HG03342 (cell line): ENCODE data around the gene BBS9.
"Not testable (repeated sequence)": the region's sequence is repeated elsewhere in the genome, so short reads cannot be mapped to it uniquely, and the experiment has no call there.

Experiments
- ATAC-seq: cut with Tn5 transposase; IDR thresholded peaks from one replicate; pipeline ENCODE4 v1.9.1; 2021; ENCODE audit warnings: mild to moderate bottlenecking, moderate library complexity; ENCODE audit not compliant: unreplicated experiment

Gene BBS9

GRCh38 chr7:33271839-33272371, 142.5 kb downstream of the BBS9 start:
- ATAC-seq: not testable (repeated sequence)

GRCh38 chr7:33273356-33273755, 144.0 kb downstream of the BBS9 start:
- no peak for ATAC-seq

- ATAC-seq: no peak
Measured at GRCh38 chr7:33276325-33276724, 147.0 kb downstream of the BBS9 start.

GRCh38 chr7:33276729-33277128, 147.4 kb downstream of the BBS9 start:
- no peak for ATAC-seq

GRCh38 chr7:33278095-33278494, 148.7 kb downstream of the BBS9 start:
- ATAC-seq: no peak

- no peak for ATAC-seq
Measured at GRCh38 chr7:33286501-33286900, 157.1 kb downstream of the BBS9 start.

GRCh38 chr7:33287738-33288137, 158.4 kb downstream of the BBS9 start:
- no peak for ATAC-seq

GRCh38 chr7:33298848-33299247, 169.5 kb downstream of the BBS9 start:
- no peak for ATAC-seq

- ATAC-seq: no peak
Measured at GRCh38 chr7:33299425-33299824, 170.1 kb downstream of the BBS9 start.

- ATAC-seq: no peak
Measured at GRCh38 chr7:33300131-33300530, 170.8 kb downstream of the BBS9 start.

GRCh38 chr7:33300742-33301141, 171.4 kb downstream of the BBS9 start:
- ATAC-seq: no peak

- not testable (repeated sequence) for ATAC-seq
Measured at GRCh38 chr7:33303978-33304557, 174.7 kb downstream of the BBS9 start.

GRCh38 chr7:33307205-33307604, 177.8 kb downstream of the BBS9 start:
- ATAC-seq: no peak

GRCh38 chr7:33310546-33310945, 181.2 kb downstream of the BBS9 start:
- ATAC-seq: no peak

GRCh38 chr7:33325754-33326484, 196.6 kb downstream of the BBS9 start:
- ATAC-seq: no peak

- ATAC-seq: no peak
Measured at GRCh38 chr7:33326485-33326848, 197.1 kb downstream of the BBS9 start.

- ATAC-seq: no peak
Measured at GRCh38 chr7:33327427-33327826, 198.1 kb downstream of the BBS9 start.

- no peak for ATAC-seq
Measured at GRCh38 chr7:33334349-33334748, 205.0 kb downstream of the BBS9 start.

- ATAC-seq: no peak
Measured at GRCh38 chr7:33336820-33337219, 207.5 kb downstream of the BBS9 start.

GRCh38 chr7:33339074-33339790, 209.9 kb downstream of the BBS9 start:
- ATAC-seq: no peak

- no peak for ATAC-seq
Measured at GRCh38 chr7:33346055-33346454, 216.7 kb downstream of the BBS9 start.

GRCh38 chr7:33350577-33350976, 221.2 kb downstream of the BBS9 start:
- ATAC-seq: no peak
